Caco-2 (cell line): ENCODE results near the gene EGFR. TPM values are rescaled to one million over a fixed set of nuclear protein-coding genes. Genes with fewer than 3 reads are reported as not detected.

Experiments used
- BruUV-seq: library from RNA; stranded (reverse); fragments of 400-500 nt; replicated peaks from 2 replicates; lab custom pipeline; 2021; lab: Mats Ljungman, UMichigan
- CTCF ChIA-PET: fragments of 300-600 bp; sonication (Branson Sonifier 250); formaldehyde crosslinking; loops from one replicate; lab custom pipeline; 2022; ENCODE audit warnings: antibody characterized with exemption; lab: Charles Lee
- POLR2A ChIA-PET: fragments of 300-600 bp; sonication (Branson Sonifier 250); formaldehyde crosslinking; loops from one replicate; lab custom pipeline; 2022; ENCODE audit warnings: antibody characterized with exemption; lab: Charles Lee
- DNase-seq, 2 experiments: peaks; one replicate each; pipeline versions ENCODE4 v3.0.0 to v3.0.0-alpha.2; 2020 to 2022
- H3K27me3 ChIP-seq: replicated peaks from 2 replicates; pipeline ENCODE4 v1.6.0; 2011; ENCODE audit warnings: low read length; ENCODE audit not compliant: control insufficient read depth, insufficient read depth
- H3K36me3 ChIP-seq: 2 replicates; pipeline ENCODE4 v1.5.1; 2011; ENCODE audit warnings: low read length; ENCODE audit not compliant: control insufficient read depth, insufficient read depth
- H3K4me1 ChIP-seq: fragments of 250-450 bp; sonication (Bioruptor Pico); 2 replicates; pipeline ENCODE4 v1.5.1; 2020; ENCODE audit warnings: mild to moderate bottlenecking
- H3K4me3 ChIP-seq: 2 replicates; pipeline ENCODE4 v1.5.1; 2011; ENCODE audit warnings: low read depth, mild to moderate bottlenecking, control low read depth, low read length
- H3K9me3 ChIP-seq: fragments of 250-450 bp; sonication (Bioruptor Pico); 2 replicates; pipeline ENCODE4 v1.5.1; 2020; ENCODE audit warnings: mild to moderate bottlenecking, moderate library complexity
- H3K27ac Mint-ChIP-seq: one replicate; pipeline ENCODE4 v1.8.0; 2022; ENCODE audit warnings: mixed read lengths; ENCODE audit not compliant: unreplicated experiment
- H3K27me3 Mint-ChIP-seq: one replicate; pipeline ENCODE4 v1.8.0; 2022; ENCODE audit warnings: mixed read lengths; ENCODE audit not compliant: insufficient read depth, unreplicated experiment
- H3K36me3 Mint-ChIP-seq: one replicate; pipeline ENCODE4 v1.8.0; 2022; ENCODE audit warnings: mild to moderate bottlenecking, mixed read lengths; ENCODE audit not compliant: insufficient read depth, unreplicated experiment
- H3K4me1 Mint-ChIP-seq: one replicate; pipeline ENCODE4 v1.8.0; 2022; ENCODE audit warnings: low read depth, mixed read lengths; ENCODE audit not compliant: unreplicated experiment
- H3K4me3 Mint-ChIP-seq: one replicate; pipeline ENCODE4 v1.8.0; 2022; ENCODE audit warnings: mild to moderate bottlenecking, moderate library complexity, mixed read lengths; ENCODE audit not compliant: unreplicated experiment
- H3K9me3 Mint-ChIP-seq: one replicate; pipeline ENCODE4 v1.8.0; 2022; ENCODE audit warnings: mixed read lengths; ENCODE audit not compliant: unreplicated experiment
- CTCF ChIP-seq, 2 experiments: fragments of 200-600 bp in 1 of 2; IDR thresholded peaks; 1 replicate in 1 of 2; 2 replicates in 1 of 2; pipeline versions ENCODE4 v1.5.1 to v1.8.0; 2011 to 2022; ENCODE audit warnings: antibody characterized with exemption in 1 of 2, control low read depth in 1 of 2, inconsistent platforms in 1 of 2, low read depth in 1 of 2, low read length in 1 of 2, mild to moderate bottlenecking in 1 of 2, moderate library complexity in 1 of 2; ENCODE audit not compliant: insufficient read depth in 1 of 2, severe bottlenecking in 1 of 2, unreplicated experiment in 1 of 2
- intact Hi-C: fragments of 100-400 bp; cut with micrococcal nuclease; formaldehyde crosslinking; loops from one replicate; pipeline ENCODE4 v1.10.0; 2022; ENCODE audit not compliant: unreplicated experiment
- total RNA-seq: library from RNA; stranded (reverse); gene quantifications from 2 replicates; pipeline ENCODE4 v1.2.3, GENCODE V29; 2022

The EGFR gene
- total RNA-seq, 1 experiment from 2014 or later, result 60.1 TPM

DNA sequence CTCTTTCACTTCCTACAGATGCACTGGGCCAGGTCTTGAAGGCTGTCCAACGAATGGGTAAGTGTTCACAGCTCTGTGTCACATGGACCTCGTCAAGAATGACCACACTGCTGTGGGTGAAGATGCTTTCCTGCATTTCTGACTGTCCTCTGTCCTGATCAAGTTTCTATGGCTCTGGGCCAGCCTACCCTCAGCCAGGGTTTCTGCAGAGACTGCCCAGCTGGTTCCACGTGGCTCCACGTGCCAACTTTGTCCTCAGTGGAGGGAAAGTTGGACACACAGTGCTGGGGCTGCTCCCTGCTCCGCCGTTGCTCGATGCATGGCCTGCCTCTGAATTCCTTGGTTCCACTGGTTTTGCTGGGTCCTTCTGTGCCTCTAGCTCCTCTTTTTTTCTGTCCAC, 152.3 kb downstream of the EGFR start:
- peaks cover 11% of the 10 kb centered on the region for H3K9me3 Mint-ChIP-seq
- peak in 1 of 2 experiments; percentile 9 for DNase-seq
- no peaks in the 10 kb centered on the region for H3K9me3 ChIP-seq
- BruUV-seq, result no TSS peak
- H3K4me1 ChIP-seq, result no peaks in the 10 kb centered on the region
- no peaks in the 10 kb centered on the region for H3K27me3 ChIP-seq
- CTCF ChIA-PET, result interaction anchor here (1.3 kb wide), 1 partner anchor 84 kb away, joined by 3 read pairs; no protein-coding TSS in a partner anchor
- POLR2A ChIA-PET, result no interaction called here
- no peak overlapping the region for H3K4me3 Mint-ChIP-seq
- no peak for TF ChIP-seq CTCF (IDR thresholded peaks at IDR 0.05; ENCODE audit: insufficient read depth in 1 of 2, low read depth in 1 of 2, low read length in 1 of 2, severe bottlenecking in 1 of 2, unreplicated experiment in 1 of 2)
- H3K27ac Mint-ChIP-seq, result no peak overlapping the region
- H3K36me3 Mint-ChIP-seq, result peaks cover 17% of the 10 kb centered on the region
- no peaks in the 10 kb centered on the region for H3K4me1 Mint-ChIP-seq
- H3K4me3 ChIP-seq, result no peak overlapping the region
- H3K27me3 Mint-ChIP-seq, result no peaks in the 10 kb centered on the region
- intact Hi-C loops, result no loop called here
- H3K36me3 ChIP-seq, result peaks cover 2% of the 10 kb centered on the region; the same call in 1 of the 2 replicates

DNA sequence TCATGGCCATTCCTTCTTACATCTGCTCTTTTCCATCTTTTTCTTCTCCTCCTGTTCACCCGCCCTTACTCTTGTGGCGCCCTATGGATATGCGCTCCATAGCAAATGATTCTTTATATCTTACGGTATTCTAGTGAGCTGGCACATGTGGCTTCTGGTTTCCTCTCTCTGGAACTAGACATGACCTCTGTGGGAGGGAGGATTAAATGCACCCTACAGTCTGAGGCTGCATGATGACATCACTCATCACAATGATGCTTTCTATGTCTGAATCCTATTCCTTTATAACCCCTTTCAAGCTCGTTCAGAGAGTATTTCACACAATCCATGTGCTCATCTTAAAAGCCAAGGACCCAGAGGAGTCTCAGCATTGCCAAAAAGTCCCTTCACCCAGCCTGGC, 153.3 kb downstream of the EGFR start:
- DNase-seq, result no peak
- Mint-ChIP-seq H3K27me3 (no peaks in the 10 kb centered on the region), H3K4me1 (peaks cover 1% of the 10 kb centered on the region), H3K4me3 (no peak overlapping the region), H3K36me3 (peaks cover 17% of the 10 kb centered on the region), H3K9me3 (peaks cover 1% of the 10 kb centered on the region), H3K27ac (no peak overlapping the region)
- BruUV-seq, result no TSS peak
- TF ChIP-seq CTCF (IDR thresholded peaks at IDR 0.05; ENCODE audit: insufficient read depth in 1 of 2, low read depth in 1 of 2, low read length in 1 of 2, severe bottlenecking in 1 of 2, unreplicated experiment in 1 of 2), result no peak
- intact Hi-C loops, result no loop called here
- H3K4me1 ChIP-seq, result peaks cover under 1% of the 10 kb centered on the region; the same call in 1 of the 2 replicates
- no peaks in the 10 kb centered on the region for H3K27me3 ChIP-seq
- ChIA-PET POLR2A (no interaction called here), CTCF (interaction anchor here (1.3 kb wide), 1 partner anchor 83 kb away, joined by 3 read pairs; no protein-coding TSS in a partner anchor)
- H3K4me3 ChIP-seq, result no peak overlapping the region
- peaks cover 2% of the 10 kb centered on the region; the same call in 1 of the 2 replicates for H3K36me3 ChIP-seq
- no peaks in the 10 kb centered on the region for H3K9me3 ChIP-seq

DNA sequence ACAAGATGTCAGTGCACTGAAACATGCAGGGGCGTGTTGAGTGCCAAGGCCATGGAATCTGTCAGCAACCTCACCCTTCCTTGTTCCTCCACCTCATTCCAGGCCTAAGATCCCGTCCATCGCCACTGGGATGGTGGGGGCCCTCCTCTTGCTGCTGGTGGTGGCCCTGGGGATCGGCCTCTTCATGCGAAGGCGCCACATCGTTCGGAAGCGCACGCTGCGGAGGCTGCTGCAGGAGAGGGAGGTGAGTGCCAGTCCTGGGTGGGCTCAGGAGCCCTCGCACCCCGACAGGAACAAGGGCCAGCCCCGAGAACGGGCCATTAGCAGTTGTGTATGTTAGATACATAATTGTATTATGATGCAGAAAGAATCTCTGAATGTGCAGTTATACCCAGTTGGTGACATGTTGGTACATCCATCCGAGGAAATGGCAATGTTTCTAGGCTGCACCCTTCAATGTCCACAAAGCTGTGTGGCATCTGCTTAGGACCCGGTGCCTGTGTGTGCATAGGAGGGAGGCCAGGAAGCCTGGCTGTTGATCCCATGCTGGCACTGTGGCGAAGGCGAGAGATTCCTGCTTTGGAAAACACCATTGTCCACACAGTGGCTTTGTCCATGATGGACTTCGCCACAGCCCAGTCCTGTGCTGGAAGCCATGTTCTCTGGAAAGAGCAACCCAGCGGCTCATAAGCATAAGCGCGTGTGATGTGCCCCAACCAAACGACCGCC, 154.2 kb downstream of the EGFR start:
- BruUV-seq, result no TSS peak
- POLR2A ChIA-PET, result no interaction called here

More for the DNA sequence above, 154.2 kb downstream of the EGFR start:
- peaks cover 2% of the 10 kb centered on the region; the same call in 1 of the 2 replicates for H3K36me3 ChIP-seq
- peaks cover 9% of the 10 kb centered on the region; the same call in 1 of the 2 replicates for H3K4me1 ChIP-seq
- Mint-ChIP-seq H3K9me3 (no peaks in the 10 kb centered on the region), H3K36me3 (peaks cover 17% of the 10 kb centered on the region), H3K27me3 (no peaks in the 10 kb centered on the region), H3K4me3 (no peak overlapping the region), H3K27ac (no peak overlapping the region), H3K4me1 (peaks cover 7% of the 10 kb centered on the region)
- DNase-seq, result peak in 1 of 2 experiments; percentile 10
- H3K27me3 ChIP-seq, result no peaks in the 10 kb centered on the region
- no peaks in the 10 kb centered on the region for H3K9me3 ChIP-seq
- intact Hi-C loops, result no loop called here
- TF ChIP-seq CTCF (IDR thresholded peaks at IDR 0.05; ENCODE audit: insufficient read depth in 1 of 2, low read depth in 1 of 2, low read length in 1 of 2, severe bottlenecking in 1 of 2, unreplicated experiment in 1 of 2), result no peak
- H3K4me3 ChIP-seq, result no peak overlapping the region
- CTCF ChIA-PET, result no interaction called here
